ENCODE measurements around the gene MLLT11. TPM values are rescaled to one million over a fixed set of nuclear protein-coding genes. Genes with fewer than 3 reads are reported as not detected.

Gene MLLT11, protein sequence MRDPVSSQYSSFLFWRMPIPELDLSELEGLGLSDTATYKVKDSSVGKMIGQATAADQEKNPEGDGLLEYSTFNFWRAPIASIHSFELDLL
- 2.3 and 2.8 TPM in 2 replicates for total RNA-seq

DNA sequence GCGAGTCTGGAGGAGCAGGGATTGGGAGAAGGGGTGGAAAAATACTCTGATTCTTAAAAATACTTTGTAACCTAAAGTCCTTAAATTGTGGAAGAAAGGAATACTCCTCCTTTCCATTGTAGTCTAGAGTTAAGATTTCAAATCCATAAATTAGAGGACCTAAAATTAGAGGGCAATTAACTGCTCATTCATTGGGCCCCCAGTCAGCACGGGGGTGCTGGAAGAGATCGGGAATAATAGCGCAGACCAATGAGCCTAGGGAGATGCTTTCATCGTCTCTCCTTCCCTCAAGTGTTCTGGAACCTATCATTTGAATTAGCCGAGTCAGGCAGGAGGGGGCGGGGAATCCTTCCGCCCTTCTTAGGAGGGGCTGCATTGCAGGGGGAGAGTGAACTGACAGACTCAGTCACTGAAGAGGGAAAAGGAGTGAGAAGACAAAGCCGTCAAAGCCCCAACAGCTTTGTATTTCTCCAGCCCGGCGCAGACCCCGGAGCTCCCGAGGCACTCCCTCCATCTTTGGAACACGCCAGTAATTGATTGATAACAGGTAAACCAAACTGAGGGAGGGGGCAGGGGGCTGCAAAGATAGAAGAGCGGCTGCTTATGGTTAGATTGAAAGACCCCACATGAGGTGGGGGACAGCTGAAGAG is at the start of gene MLLT11:
Gene MLLT11, plus strand, starts transcription at position 391 of the 650 bp plus-strand sequence. CDS start 6,828 bp downstream, outside the sequence.

DNA sequence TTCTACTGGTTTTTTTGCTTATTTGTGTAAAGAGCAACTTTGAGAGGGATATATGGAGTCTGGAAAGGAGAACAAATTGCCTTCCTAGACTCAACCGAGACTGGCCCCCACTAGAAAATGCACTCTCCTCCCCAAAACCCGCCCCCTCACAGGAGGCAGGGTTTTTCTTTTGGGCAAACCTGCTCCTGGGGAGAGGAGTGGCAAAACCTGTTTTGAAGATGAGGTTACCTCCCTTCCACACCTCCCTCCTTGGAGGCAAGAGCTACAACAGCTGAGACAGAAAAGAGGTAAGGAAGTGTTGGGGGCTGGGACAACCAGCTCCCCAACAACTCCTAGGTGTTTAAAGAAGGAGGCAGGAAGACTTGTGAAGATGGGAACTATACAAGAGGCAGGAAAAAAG is 23.8 kb upstream of the MLLT11 start, which contains the start of gene BNIPL:
Gene BNIPL, plus strand, starts transcription at position 231 of the 400 bp plus-strand sequence. Its CDS starts 140 bp downstream, at position 371.

DNA sequence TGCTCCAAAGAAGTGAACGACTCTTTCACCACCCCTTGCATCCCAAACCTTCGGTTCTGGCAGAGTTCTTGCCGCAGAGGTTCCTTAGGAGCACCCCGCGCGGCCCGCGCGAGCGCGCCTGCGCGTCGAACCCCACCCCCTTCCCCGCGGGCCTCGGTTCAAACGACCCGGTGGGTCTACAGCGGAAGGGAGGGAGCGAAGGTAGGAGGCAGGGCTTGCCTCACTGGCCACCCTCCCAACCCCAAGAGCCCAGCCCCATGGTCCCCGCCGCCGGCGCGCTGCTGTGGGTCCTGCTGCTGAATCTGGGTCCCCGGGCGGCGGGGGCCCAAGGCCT is 12.6 kb upstream of the MLLT11 start, which contains the start of gene C1orf56:
Gene C1orf56, plus strand, starts transcription at position 161 of the 334 bp plus-strand sequence. Its CDS starts 97 bp downstream, at position 258.

DNA sequence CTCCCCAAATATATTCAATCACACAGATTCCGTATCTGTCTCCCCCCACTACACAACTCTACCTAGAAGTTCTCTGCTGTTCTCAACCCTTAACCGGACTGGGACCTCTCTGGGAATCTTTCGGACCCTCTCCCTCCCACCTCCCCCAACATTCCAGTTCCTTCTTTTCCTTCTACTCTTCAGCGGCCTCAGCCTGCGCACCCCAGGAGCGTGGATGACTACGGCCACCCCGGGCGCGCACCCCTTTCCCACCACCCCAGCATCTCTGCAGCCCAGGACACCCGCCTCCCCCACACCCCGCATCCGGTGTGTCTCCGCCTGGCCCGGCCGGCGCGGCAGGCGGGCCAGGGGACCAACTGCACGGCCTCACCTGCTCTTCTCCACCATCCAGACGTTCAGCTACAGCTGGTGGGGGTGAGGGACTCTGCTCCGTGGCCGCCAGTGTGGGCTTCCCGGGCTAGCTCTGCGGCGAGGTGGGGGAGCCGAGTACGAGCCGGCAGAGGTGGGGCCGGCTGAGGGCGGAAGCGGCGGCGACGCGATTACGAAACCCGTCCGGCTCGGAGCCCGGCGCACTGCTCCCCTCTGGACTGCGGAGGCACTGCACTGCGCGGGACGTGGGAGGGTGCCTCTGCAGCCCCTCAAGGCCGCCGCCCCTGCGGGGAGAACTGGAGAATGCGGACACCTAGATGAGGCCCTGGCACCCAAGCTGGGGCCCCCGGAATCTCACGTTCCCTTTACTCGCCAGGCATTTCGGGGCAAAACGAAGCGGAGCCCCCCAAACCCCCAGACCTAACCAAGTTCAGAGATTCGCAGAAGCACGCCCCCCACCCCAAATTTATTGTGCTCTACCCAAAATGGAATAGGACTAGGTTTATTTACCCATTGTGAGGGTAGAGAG is 839 bp upstream of the MLLT11 start, which contains the start of gene CDC42SE1:
Gene CDC42SE1, minus strand, starts transcription at position 514 of the 898 bp plus-strand sequence. CDS start 3,892 bp downstream, outside the sequence.

DNA sequence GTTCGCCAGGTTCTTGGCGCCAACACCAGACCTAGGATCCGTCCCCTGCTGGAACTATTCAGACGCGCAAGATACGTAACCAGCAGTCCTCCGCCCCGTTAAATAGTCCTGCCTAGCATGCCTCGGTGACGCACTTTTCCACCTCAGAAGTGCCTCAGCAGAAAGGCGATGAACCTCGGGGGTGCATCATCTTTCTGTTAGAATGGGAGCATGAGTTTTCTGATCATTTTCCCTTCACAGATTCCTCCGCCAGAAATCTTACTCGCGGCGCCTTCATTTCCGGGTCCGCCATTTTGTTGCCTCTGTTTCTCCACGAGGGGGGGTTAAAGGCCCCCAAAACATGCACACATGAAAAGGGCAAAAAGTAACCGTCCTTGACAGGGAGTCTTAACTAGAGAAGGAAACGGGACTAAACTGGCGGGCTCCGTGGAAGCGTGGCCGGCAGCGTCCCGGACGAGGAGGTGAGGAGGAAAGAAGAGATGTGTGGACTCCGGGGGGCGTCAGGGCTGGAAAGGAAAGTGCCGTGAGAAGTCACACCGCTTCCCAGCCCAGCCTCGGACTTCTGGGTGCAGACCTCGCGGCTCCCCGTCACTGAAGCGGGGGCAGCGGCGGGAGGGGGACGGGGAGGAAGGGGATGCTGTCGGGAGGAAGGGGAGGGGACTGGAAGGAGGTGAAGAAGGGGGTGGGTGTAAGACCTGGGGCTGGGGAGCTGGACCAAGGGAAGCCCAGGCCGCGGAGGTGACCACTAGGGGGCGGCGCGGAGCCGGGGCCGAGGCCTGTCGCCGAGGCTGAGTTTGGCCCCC is 10.5 kb downstream of the MLLT11 start, which contains the start of gene GABPB2:
Gene GABPB2, plus strand, starts transcription at position 288 of the 803 bp plus-strand sequence. CDS start 17,429 bp downstream, outside the sequence.

Small RNA genes lying within 50 kb of the gene (small RNA-seq; reads per million reads assigned to genes)
- not detected for gene RNU6-884P

Other genes starting within 250 kb of the MLLT11 start
- gene ARNT, start 183.8 kb upstream of the MLLT11 start, total RNA-seq = 50.8 and 68.0 TPM in 2 replicates
- gene CTXND2, start 173.3 kb upstream of the MLLT11 start, total RNA-seq = not detected in 2 replicates
- 40.8 and 49.3 TPM in 2 replicates for gene SETDB1, start 134.0 kb upstream of the MLLT11 start, total RNA-seq
- gene CERS2, start 85.6 kb upstream of the MLLT11 start, total RNA-seq = 131 and 147 TPM in 2 replicates
- gene ANXA9, start 78.1 kb upstream of the MLLT11 start, total RNA-seq = 0.16 TPM in 1 of 2 replicates, not detected in the other
- gene MINDY1, start 53.5 kb upstream of the MLLT11 start, total RNA-seq = 20.4 and 21.1 TPM in 2 replicates
- 9.1 and 10.4 TPM in 2 replicates for gene PRUNE1, start 51.9 kb upstream of the MLLT11 start, total RNA-seq
- under 0.01 and 0.12 TPM in 2 replicates for gene BNIPL, start 23.8 kb upstream of the MLLT11 start, total RNA-seq
- 3.6 and 5.0 TPM in 2 replicates for gene C1orf56, start 12.6 kb upstream of the MLLT11 start, total RNA-seq
- 62.1 and 64.6 TPM in 2 replicates for gene CDC42SE1, start 775 bp upstream of the MLLT11 start, total RNA-seq
- gene GABPB2, start 10.4 kb downstream of the MLLT11 start, total RNA-seq = 18.8 and 19.3 TPM in 2 replicates
- 5.4 and 5.5 TPM in 2 replicates for gene SEMA6C, start 86.2 kb downstream of the MLLT11 start, total RNA-seq
- gene TNFAIP8L2, start 96.3 kb downstream of the MLLT11 start, total RNA-seq = not detected in 2 replicates
- 7.0 and 8.7 TPM in 2 replicates for gene LYSMD1, start 105.5 kb downstream of the MLLT11 start, total RNA-seq
- gene SCNM1, start 105.7 kb downstream of the MLLT11 start, total RNA-seq = 22.2 and 29.0 TPM in 2 replicates
- 0.81 and 1.6 TPM in 2 replicates for gene TMOD4, start 115.6 kb downstream of the MLLT11 start, total RNA-seq
- 42.8 and 45.5 TPM in 2 replicates for gene VPS72, start 129.8 kb downstream of the MLLT11 start, total RNA-seq
- gene PIP5K1A, start 138.2 kb downstream of the MLLT11 start, total RNA-seq = 117 and 146 TPM in 2 replicates
- gene PSMD4, start 194.3 kb downstream of the MLLT11 start, total RNA-seq = 92.5 and 96.8 TPM in 2 replicates
- gene ZNF687, start 221.9 kb downstream of the MLLT11 start, total RNA-seq = 23.3 and 27.4 TPM in 2 replicates

Measured in hair follicle dermal papilla cell (primary cell).